D341Med (cell line): ENCODE measurements around the gene PCDHGA4.
"Not testable (repeated sequence)": the region's sequence is repeated elsewhere in the genome, so short reads cannot be mapped to it uniquely, and the experiment has no call there.

Experiments used
- DNase-seq: peaks from one replicate; pipeline ENCODE4 v3.0.0; 2012; ENCODE audit warnings: low spot score

PCDHGA4 gene

GRCh38 chr5:141349917-141350619 is 4.8 kb upstream of the PCDHGA4 start, which contains the start of gene PCDHGB1:
Gene PCDHGB1, plus strand, starts transcription at chr5:141350099. Its CDS starts 162 bp downstream, at chr5:141350261.
- peak; percentile 72 for DNase-seq

GRCh38 chr5:141351591-141351990 is 3.2 kb upstream of the PCDHGA4 start:
- DNase-seq: no peak

GRCh38 chr5:141355641-141356040 is 820 bp downstream of the PCDHGA4 start:
- no peak for DNase-seq

GRCh38 chr5:141356133-141356532 is 1.3 kb downstream of the PCDHGA4 start:
- DNase-seq: no peak

- DNase-seq: no peak
Observed at GRCh38 chr5:141356950-141357349, 2.1 kb downstream of the PCDHGA4 start.

- no peak for DNase-seq
Observed at GRCh38 chr5:141359790-141360426, 5.1 kb downstream of the PCDHGA4 start, which contains the start of gene PCDHGB2. Gene PCDHGB2, plus strand, starts transcription at chr5:141359994. Its CDS starts 142 bp downstream, at chr5:141360136.

- DNase-seq: no peak
Observed at GRCh38 chr5:141360685-141361084, 5.9 kb downstream of the PCDHGA4 start.

GRCh38 chr5:141362719-141363118 is 7.9 kb downstream of the PCDHGA4 start:
- no peak for DNase-seq

GRCh38 chr5:141363952-141364660 is 9.3 kb downstream of the PCDHGA4 start, which contains the start of gene PCDHGA5:
Gene PCDHGA5, plus strand, starts transcription at chr5:141364162. Its CDS starts 169 bp downstream, at chr5:141364331.
- no peak for DNase-seq

GRCh38 chr5:141366016-141366896 is 11.4 kb downstream of the PCDHGA4 start:
- DNase-seq: no peak

- no peak for DNase-seq
Observed at GRCh38 chr5:141369994-141370848, 15.4 kb downstream of the PCDHGA4 start, which contains the start of gene PCDHGB3. Gene PCDHGB3, plus strand, starts transcription at chr5:141370242. Its CDS starts 153 bp downstream, at chr5:141370395.

GRCh38 chr5:141371572-141372475 is 17.0 kb downstream of the PCDHGA4 start:
- DNase-seq: no peak

- no peak for DNase-seq
Observed at GRCh38 chr5:141373673-141374317, 19.0 kb downstream of the PCDHGA4 start, which contains the start of gene PCDHGA6. Gene PCDHGA6, plus strand, starts transcription at chr5:141373891. Its CDS starts 193 bp downstream, at chr5:141374084.

GRCh38 chr5:141374627-141375026 is 19.8 kb downstream of the PCDHGA4 start:
- no peak for DNase-seq

- not testable (repeated sequence) for DNase-seq
Observed at GRCh38 chr5:141375444-141376155, 20.8 kb downstream of the PCDHGA4 start.

- no peak for DNase-seq
Observed at GRCh38 chr5:141382469-141383294, 27.9 kb downstream of the PCDHGA4 start, which contains the start of gene PCDHGA7. Gene PCDHGA7, plus strand, starts transcription at chr5:141382742. Its CDS starts 158 bp downstream, at chr5:141382900.

GRCh38 chr5:141383345-141383744 is 28.5 kb downstream of the PCDHGA4 start:
- DNase-seq: no peak
